K562 (cell line): Measurements from ENCODE around the gene MEGF11. TPM values are rescaled to one million over a fixed set of nuclear protein-coding genes. Genes with fewer than 3 reads are reported as not detected.

ENCODE experiments used
- ATAC-seq: fragments of 200-7000 bp; cut with Tn5 transposase; 3 replicates; pipeline ENCODE4 v1.9.1; 2020; ENCODE audit warnings: moderate library complexity
- BruUV-seq: library from RNA; stranded (reverse); fragments of 400-500 nt; replicated peaks from 2 replicates; lab custom pipeline; 2021; lab: Mats Ljungman, UMichigan
- CTCF ChIA-PET: fragments of 300-600 bp; formaldehyde crosslinking; extraction: SDS; loops from one replicate; lab custom pipeline; 2021; ENCODE audit warnings: low intra/inter-chr PET ratio; lab: Yijun Ruan, JAX
- POLR2A ChIA-PET: fragments of 300-600, 350-650 bp; sonication (Branson Sonifier 250); formaldehyde crosslinking; extraction: SDS; loops from one replicate; lab custom pipeline; 2021; ENCODE audit warnings: antibody characterized with exemption, inconsistent platforms; lab: Yijun Ruan, JAX
- DNase-seq, 4 experiments: peaks; one replicate each; pipeline versions ENCODE4 v3.0.0 to v3.0.0-alpha.2; 2011 to 2018; ENCODE audit warnings: low spot score in 3 of 4, mixed read lengths in 3 of 4; ENCODE audit errors: extremely low read depth in 1 of 4
- FAIRE-seq: peaks from 2 replicates; lab custom pipeline; 2011; peaks lifted over from hg19 to GRCh38; lab: Jason Lieb, UNC
- H2AFZ ChIP-seq: 2 replicates; pipeline ENCODE4 v1.6.0; 2011; ENCODE audit warnings: low read depth, low read length, control low read depth, inconsistent platforms
- H3K27ac ChIP-seq: fragments of 200-600 bp; 3 replicates; pipeline ENCODE4 v1.8.0; 2011; ENCODE audit warnings: low read depth, mild to moderate bottlenecking, control low read depth, inconsistent platforms, low read length, moderate library complexity, mixed read lengths; ENCODE audit errors: extremely low read depth
- H3K27me3 ChIP-seq, 2 experiments: fragments of 300-600 bp in 1 of 2; 2 replicates in 1 of 2; 3 replicates in 1 of 2; pipeline versions ENCODE4 v1.6.0 to v1.8.0; 2011; ENCODE audit warnings: inconsistent platforms in 2 of 2, low read length in 2 of 2, mild to moderate bottlenecking in 1 of 2, mixed read lengths in 1 of 2, moderate library complexity in 1 of 2; ENCODE audit not compliant: control insufficient read depth in 2 of 2, insufficient read depth in 2 of 2
- H3K36me3 ChIP-seq: fragments of 300-600 bp; 3 replicates; pipeline ENCODE4 v1.8.0; 2011; ENCODE audit warnings: mild to moderate bottlenecking, low read length, inconsistent platforms; ENCODE audit not compliant: control insufficient read depth, insufficient read depth
- H3K4me1 ChIP-seq, 2 experiments: fragments of 200-600 bp in 1 of 2; replicated peaks in 1 of 2; 2 replicates in 1 of 2; 3 replicates in 1 of 2; pipeline versions ENCODE4 v1.5.1 to v1.8.0; 2011; ENCODE audit warnings: inconsistent platforms in 2 of 2, low read length in 2 of 2, mild to moderate bottlenecking in 1 of 2, mixed read lengths in 1 of 2, moderate library complexity in 1 of 2; ENCODE audit not compliant: control insufficient read depth in 2 of 2, insufficient read depth in 2 of 2
- H3K4me2 ChIP-seq: 2 replicates; pipeline ENCODE4 v1.6.1; 2011; ENCODE audit warnings: low read length, control low read depth, inconsistent platforms, mixed read lengths; ENCODE audit not compliant: insufficient read depth
- H3K4me3 ChIP-seq: fragments of 200-600 bp; sonication (generic), shearing (Covaris generic); 2 replicates; pipeline ENCODE4 v1.5.1; 2016; ENCODE audit warnings: control low read depth, inconsistent platforms
- H3K79me2 ChIP-seq: fragments of 200-600 bp; 3 replicates; pipeline ENCODE4 v1.8.0; 2011; ENCODE audit warnings: low read length, inconsistent platforms; ENCODE audit not compliant: control insufficient read depth, insufficient read depth
- H3K9ac ChIP-seq, 2 experiments: 2 replicates each; pipeline versions ENCODE4 v1.6.0 to v1.6.1; 2011; ENCODE audit warnings: low read depth in 2 of 2, low read length in 2 of 2, control low read depth in 1 of 2, inconsistent platforms in 1 of 2, mild to moderate bottlenecking in 1 of 2, mixed read lengths in 1 of 2; ENCODE audit not compliant: insufficient read depth in 1 of 2
- H3K9me1 ChIP-seq: one replicate; pipeline ENCODE4 v1.6.0; 2011; ENCODE audit warnings: inconsistent platforms, mild to moderate bottlenecking, low read length, moderate library complexity; ENCODE audit not compliant: control insufficient read depth, insufficient read depth
- H3K9me3 ChIP-seq: replicated peaks from 2 replicates; pipeline ENCODE4 v1.5.1; 2011; ENCODE audit warnings: low read depth, low read length, inconsistent platforms; ENCODE audit not compliant: control insufficient read depth, insufficient read depth
- H4K20me1 ChIP-seq: replicated peaks from 2 replicates; pipeline ENCODE4 v1.6.1; 2011; ENCODE audit warnings: low read length, inconsistent platforms, mixed read lengths; ENCODE audit not compliant: control insufficient read depth, insufficient read depth
- HNRNPLL ChIP-seq: fragments of 200-400 bp; formaldehyde crosslinking; IDR thresholded peaks from 2 replicates; pipeline ENCODE4 v1.6.1; 2017; ENCODE audit warnings: low read length, low read depth, mild to moderate bottlenecking; ENCODE audit not compliant: poor library complexity, severe bottlenecking
- MTA2 ChIP-seq: fragments of 450-650 bp; IDR thresholded peaks from 2 replicates; pipeline ENCODE4 v1.6.1; 2016; ENCODE audit warnings: low read depth
- NBN ChIP-seq: fragments of 450-650 bp; IDR thresholded peaks from 2 replicates; pipeline ENCODE4 v1.6.1; 2016; ENCODE audit warnings: low read depth, mild to moderate bottlenecking
- ZNF24 ChIP-seq: fragments of 450-650 bp; IDR thresholded peaks from 2 replicates; pipeline ENCODE4 v1.6.1; 2016
- WGBS: fragments of 100-300 bp; shearing (Covaris generic); methylation state at CpG from one replicate; pipeline ENCODE4 v1.1.6; 2016; ENCODE audit warnings: low coverage, mixed read lengths; ENCODE audit not compliant: insufficient coverage; ENCODE audit errors: missing lambda C conversion rate; 5-methylcytosine and 5-hydroxymethylcytosine counted together
- in situ Hi-C: fragments of 300-500 bp; cut with MboI; formaldehyde crosslinking; loops from 4 replicates; pipeline ENCODE4 v1.15.0; 2018; ENCODE audit warnings: inconsistent platforms, mixed read lengths
- intact Hi-C: fragments of 100-400 bp; cut with micrococcal nuclease; formaldehyde crosslinking; loops from 2 replicates; pipeline ENCODE4 v1.14.2; 2022
- polyA plus RNA-seq, 8 experiments: library from polyadenylated mRNA; depleted of rRNA in 4 of 8; stranded (reverse) in 5 of 8; unstranded in 3 of 8; fragments of >200 nt; fragmentation: Nextera tagmentation in 2 of 8; fragmentation: Illumina TruSeq in 1 of 8; extraction: Ambion mirVana in 2 of 8; extraction: Trizol in 1 of 8; gene quantifications; 2 replicates each; pipeline versions ENCODE4 v1.2.1 to v1.2.3, GENCODE V29; 2011 to 2014; ENCODE audit warnings: inconsistent platforms in 1 of 8, missing spikeins in 1 of 8
- total RNA-seq, 7 experiments: library from RNA; depleted of rRNA in 6 of 7; stranded (reverse); fragments of >200 nt in 6 of 7; fragmentation: Illumina TruSeq in 2 of 7; extraction: Trizol in 2 of 7; gene quantifications; 2 replicates each; pipeline versions ENCODE4 v1.2.1 to v1.2.3, GENCODE V29; 2011 to 2021; ENCODE audit warnings: low replicate concordance in 1 of 7
- TF ChIP-seq, protein P1 (sequence below): fragments of 450-650 bp; formaldehyde crosslinking; IDR thresholded peaks from 2 replicates; pipeline ENCODE4 v1.4.0; 2022; ENCODE audit warnings: missing genetic modification characterization

MEGF11 gene
- total and polyA plus RNA-seq, 9 of the 15 experiments (the other 6 are each of a cell fraction or from before 2014, with no cell fraction given): 0.06 to 0.23 (median 0.20) TPM; not detected in 6

GRCh38 chr15:66039117-66039871 is 214.3 kb downstream of the MEGF11 start:
- no peaks in the 10 kb centered on the region; the same call in 1 of the 2 replicates for H3K9me3 ChIP-seq
- intact Hi-C loops: no loop called here
- no peak overlapping the region for H3K27ac ChIP-seq
- no peak overlapping the region for H3K4me2 ChIP-seq
- 2% methylated on average over 21 of the region's 29 CpGs for WGBS
- in situ Hi-C loops: no loop called here
- POLR2A ChIA-PET: no interaction called here
- peak; percentile 36 for TF ChIP-seq HNRNPLL
- TF ChIP-seq ZNF24: no peak
- TF ChIP-seq, protein P1, sequence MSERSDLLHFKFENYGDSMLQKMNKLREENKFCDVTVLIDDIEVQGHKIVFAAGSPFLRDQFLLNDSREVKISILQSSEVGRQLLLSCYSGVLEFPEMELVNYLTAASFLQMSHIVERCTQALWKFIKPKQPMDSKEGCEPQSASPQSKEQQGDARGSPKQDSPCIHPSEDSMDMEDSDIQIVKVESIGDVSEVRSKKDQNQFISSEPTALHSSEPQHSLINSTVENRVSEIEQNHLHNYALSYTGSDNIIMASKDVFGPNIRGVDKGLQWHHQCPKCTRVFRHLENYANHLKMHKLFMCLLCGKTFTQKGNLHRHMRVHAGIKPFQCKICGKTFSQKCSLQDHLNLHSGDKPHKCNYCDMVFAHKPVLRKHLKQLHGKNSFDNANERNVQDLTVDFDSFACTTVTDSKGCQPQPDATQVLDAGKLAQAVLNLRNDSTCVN (CRISPR knock-in tag): no peak
- TF ChIP-seq NBN: no peak
- TF ChIP-seq MTA2: no peak
- no TSS peak for BruUV-seq
- H3K9me1 ChIP-seq: no peaks in the 10 kb centered on the region
- no peaks in the 10 kb centered on the region for H3K79me2 ChIP-seq
- H4K20me1 ChIP-seq: peaks cover 12% of the 10 kb centered on the region; the same call in 1 of the 2 replicates
- FAIRE-seq (no peak), ATAC-seq (peak; percentile 31), DNase-seq (no peak)
- H2AFZ ChIP-seq: no peak overlapping the region
- CTCF ChIA-PET: no interaction called here
- H3K36me3 ChIP-seq: no peaks in the 10 kb centered on the region
- no peaks in the 10 kb centered on the region for H3K4me1 ChIP-seq
- no peak overlapping the region for H3K9ac ChIP-seq
- no peak overlapping the region for H3K4me3 ChIP-seq
- peaks cover 48 to 69% of the 10 kb centered on the region in 2 experiments for H3K27me3 ChIP-seq
